ENCODE data around the gene THSD4.

The THSD4 gene

GRCh38 chr15:71111950-71112349, 3.3 kb upstream of the THSD4 start:
- DNase-seq = no peak
- H3K4me3 ChIP-seq (ENCODE audit: low read length) = no peak overlapping the region
- no peaks in the 10 kb centered on the region for H3K9me2 ChIP-seq (replicated peaks; ENCODE audit: insufficient read depth, low read length)
- H3K36me3 ChIP-seq (replicated peaks; ENCODE audit: insufficient read depth, low read length) = no peaks in the 10 kb centered on the region
- TF ChIP-seq CTCF (IDR thresholded peaks at IDR 0.05; ENCODE audit: low read length) (no peak), EZH2 (optimal IDR thresholded peaks at IDR 0.05; ENCODE audit: low read depth, low read length) (no peak), EZH2phosphoT487 (IDR thresholded peaks at IDR 0.05; ENCODE audit: low read length) (no peak)
- no peaks in the 10 kb centered on the region for H3K79me2 ChIP-seq (ENCODE audit: low read length)
- no peak overlapping the region for H3K9ac ChIP-seq (ENCODE audit: low read length)
- 0 out of 2 replicates have a peak, but pooled peaks cover 2% of the 10 kb centered on the region for H3K4me1 ChIP-seq (ENCODE audit: low read length)
- no peaks in the 10 kb centered on the region for H3F3A ChIP-seq (ENCODE audit: insufficient read depth, low read length)
- no peak overlapping the region for H3K4me2 ChIP-seq (ENCODE audit: low read depth, low read length)
- H4K20me1 ChIP-seq (ENCODE audit: insufficient read depth, low read length) = no peaks in the 10 kb centered on the region
- H3K27me3 ChIP-seq (replicated peaks; ENCODE audit: insufficient read depth, low read length) = no peaks in the 10 kb centered on the region
- no peak overlapping the region for H2AFZ ChIP-seq (ENCODE audit: low read length)
- H3K9me3 ChIP-seq (replicated peaks; ENCODE audit: insufficient read depth, low read length) = no peaks in the 10 kb centered on the region
- no peak overlapping the region for H3K27ac ChIP-seq (ENCODE audit: low read length)

- Histone ChIP-seq H3F3A (ENCODE audit: insufficient read depth, low read length) (no peaks in the 10 kb centered on the region), H3K9me2 (replicated peaks; ENCODE audit: insufficient read depth, low read length) (no peaks in the 10 kb centered on the region), H3K27ac (ENCODE audit: low read length) (no peak overlapping the region), H3K9ac (ENCODE audit: low read length) (no peak overlapping the region), H3K4me2 (ENCODE audit: low read depth, low read length) (no peak overlapping the region), H2AFZ (ENCODE audit: low read length) (no peak overlapping the region), H3K36me3 (replicated peaks; ENCODE audit: insufficient read depth, low read length) (no peaks in the 10 kb centered on the region), H3K4me3 (ENCODE audit: low read length) (no peak overlapping the region), H4K20me1 (ENCODE audit: insufficient read depth, low read length) (no peaks in the 10 kb centered on the region), H3K79me2 (ENCODE audit: low read length) (no peaks in the 10 kb centered on the region), H3K9me3 (replicated peaks; ENCODE audit: insufficient read depth, low read length) (no peaks in the 10 kb centered on the region), H3K27me3 (replicated peaks; ENCODE audit: insufficient read depth, low read length) (no peaks in the 10 kb centered on the region), H3K4me1 (ENCODE audit: low read length) (no peaks in the 10 kb centered on the region)
- no peak for TF ChIP-seq CTCF (IDR thresholded peaks at IDR 0.05; ENCODE audit: low read length)
- no peak for DNase-seq
These were observed 2.8 kb upstream of the THSD4 start for GRCh38 chr15:71112429-71112828.

- H2AFZ ChIP-seq (ENCODE audit: low read length) = no peak overlapping the region
- H3K36me3 ChIP-seq (replicated peaks; ENCODE audit: insufficient read depth, low read length) = no peaks in the 10 kb centered on the region
- DNase-seq = no peak
- no peak overlapping the region for H3K9ac ChIP-seq (ENCODE audit: low read length)
- H3K9me3 ChIP-seq (replicated peaks; ENCODE audit: insufficient read depth, low read length) = no peaks in the 10 kb centered on the region
- H3F3A ChIP-seq (ENCODE audit: insufficient read depth, low read length) = no peaks in the 10 kb centered on the region
- H3K4me1 ChIP-seq (ENCODE audit: low read length) = peaks cover 2% of the 10 kb centered on the region; the same call in 1 of the 2 replicates
- no peaks in the 10 kb centered on the region for H3K79me2 ChIP-seq (ENCODE audit: low read length)
- 0 out of 2 replicates have a peak, but pooled peaks cover 4% of the 10 kb centered on the region for H3K27me3 ChIP-seq (replicated peaks; ENCODE audit: insufficient read depth, low read length)
- no peak overlapping the region for H3K4me3 ChIP-seq (ENCODE audit: low read length)
- no peaks in the 10 kb centered on the region for H4K20me1 ChIP-seq (ENCODE audit: insufficient read depth, low read length)
- H3K4me2 ChIP-seq (ENCODE audit: low read depth, low read length) = no peak overlapping the region
- no peaks in the 10 kb centered on the region for H3K9me2 ChIP-seq (replicated peaks; ENCODE audit: insufficient read depth, low read length)
- H3K27ac ChIP-seq (ENCODE audit: low read length) = no peak overlapping the region
- TF ChIP-seq EZH2phosphoT487 (IDR thresholded peaks at IDR 0.05; ENCODE audit: low read length) = no peak
- TF ChIP-seq EZH2 (optimal IDR thresholded peaks at IDR 0.05; ENCODE audit: low read depth, low read length) = no peak
- no peak for TF ChIP-seq CTCF (IDR thresholded peaks at IDR 0.05; ENCODE audit: low read length)
These were observed 1.1 kb upstream of the THSD4 start for GRCh38 chr15:71114066-71114680.

Data from MM.1S (cell line).